ENCODE data around the gene RFC1. TPM values are rescaled to one million over a fixed set of nuclear protein-coding genes. Genes with fewer than 3 reads are reported as not detected.

Gene RFC1
- total and polyA plus RNA-seq, 2 of the 4 experiments (the other 2 are of a cell fraction) = 18.4 to 49.3 TPM

DNA sequence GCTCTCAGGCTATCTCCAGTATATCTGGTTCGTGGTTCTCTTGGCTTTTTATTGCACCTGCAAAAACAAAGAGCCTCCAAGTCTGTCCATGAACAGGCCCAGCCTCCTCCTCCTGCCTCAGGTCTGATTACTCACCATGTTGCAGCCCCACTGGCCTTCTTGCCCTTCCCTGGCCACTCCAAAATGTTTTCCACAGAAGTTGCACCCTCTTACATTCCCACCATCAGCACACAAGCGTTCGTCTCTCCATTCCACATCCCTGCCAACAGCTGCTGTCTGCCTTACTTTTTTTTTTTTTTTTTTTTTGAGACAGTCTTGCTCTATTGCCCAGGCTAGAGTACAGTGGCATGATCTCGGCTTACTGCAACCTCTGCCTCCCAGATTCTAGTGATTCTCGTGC is 86.7 kb downstream of the RFC1 start:
- H2BK15ac ChIP-seq (ENCODE audit: low read depth, low read length) = no peak overlapping the region
- no CpG with 5 or more reads among the region's 5 CpGs for WGBS, 2 experiments (ENCODE audit: extremely low coverage in 2 of 2, insufficient read length in 1 of 2)
- H3K27me3 ChIP-seq (ENCODE audit: control insufficient read depth, insufficient read depth, low read length) = no peaks in the 10 kb centered on the region
- no peak overlapping the region for H2AFZ ChIP-seq (replicated peaks; ENCODE audit: low read length, poor library complexity)
- no peaks in the 10 kb centered on the region for H3K4me1 ChIP-seq (ENCODE audit: control insufficient read depth, insufficient read depth, low read length)
- no peak overlapping the region for H3K27ac ChIP-seq (ENCODE audit: insufficient read depth, low read length)
- H3K56ac ChIP-seq (ENCODE audit: extremely low read depth, insufficient read depth, low read length) = no peak overlapping the region
- no peaks in the 10 kb centered on the region for H4K20me1 ChIP-seq (ENCODE audit: insufficient read depth, low read length)
- no peak overlapping the region for H3K4me3 ChIP-seq (ENCODE audit: insufficient read depth, low read depth, low read length)
- H3K79me1 ChIP-seq (ENCODE audit: low read depth in 1 of 2, low read length in 2 of 2) = no peaks in the 10 kb centered on the region
- no peak overlapping the region for H4K5ac ChIP-seq (ENCODE audit: low read depth, low read length)
- no peak overlapping the region for H3K23ac ChIP-seq (ENCODE audit: low read depth, low read length)
- DNase-seq = no peak
- ChIA-PET POLR2A (ENCODE audit: unreplicated experiment) (no interaction called here), CTCF (no interaction called here)
- no peak for ATAC-seq (ENCODE audit: low read depth)
- no peak overlapping the region for H2AK9ac ChIP-seq (replicated peaks; ENCODE audit: low read depth, low read length, poor library complexity)
- H3K4ac ChIP-seq (ENCODE audit: low read depth, low read length) = no peak overlapping the region
- no peak overlapping the region for H4K8ac ChIP-seq (ENCODE audit: low read depth in 2 of 2, low read length in 2 of 2)
- no peak overlapping the region for H4K91ac ChIP-seq (ENCODE audit: insufficient read depth, low read depth, low read length)
- no peak overlapping the region for H2BK120ac ChIP-seq (ENCODE audit: low read depth, low read length)
- H2BK20ac ChIP-seq (ENCODE audit: low read depth, low read length) = no peak overlapping the region
- no peak overlapping the region for H3K14ac ChIP-seq (replicated peaks; ENCODE audit: low read depth, low read length)
- no peaks in the 10 kb centered on the region for H3K9me3 ChIP-seq (ENCODE audit: control insufficient read depth, insufficient read depth, low read length)
- no peak overlapping the region for H3K9ac ChIP-seq (ENCODE audit: low read depth, low read length)
- no peak overlapping the region for H3K4me2 ChIP-seq (ENCODE audit: low read depth, low read length)
- H2AK5ac ChIP-seq (ENCODE audit: low read depth, low read length) = no peak overlapping the region
- peaks cover 11% of the 10 kb centered on the region for H3K9me1 ChIP-seq (ENCODE audit: insufficient read depth, low read length)
- dilution Hi-C loops (cut with HindIII; ENCODE audit: low sequenced_read_pairs, unreplicated experiment) = no loop called here
- H2BK5ac ChIP-seq (ENCODE audit: low read depth, low read length, poor library complexity, severe bottlenecking) = no peak overlapping the region
- no peak for TF ChIP-seq CEBPB (IDR thresholded peaks at IDR 0.05; ENCODE audit: low read depth, low read length)
- TF ChIP-seq POLR2A (IDR thresholded peaks at IDR 0.05; ENCODE audit: low read depth, low read length) = no peak
- TF ChIP-seq MAFK (IDR thresholded peaks at IDR 0.05; ENCODE audit: low read depth, low read length) = no peak
- TF ChIP-seq SMC3 (IDR thresholded peaks at IDR 0.05; ENCODE audit: low read depth, low read length) = no peak
- no peak for TF ChIP-seq CTCF (conservative IDR thresholded peaks at IDR 0.05; ENCODE audit: low read depth, low read length)
- no peak for TF ChIP-seq NFE2L2 (IDR thresholded peaks at IDR 0.05; ENCODE audit: low read depth, low read length)
- no peak for TF ChIP-seq RCOR1 (IDR thresholded peaks at IDR 0.05; ENCODE audit: insufficient replicate concordance, low read length)
- no peak for TF ChIP-seq RFX5 (IDR thresholded peaks at IDR 0.05; ENCODE audit: low read depth, low read length)
- TF ChIP-seq, protein P1, sequence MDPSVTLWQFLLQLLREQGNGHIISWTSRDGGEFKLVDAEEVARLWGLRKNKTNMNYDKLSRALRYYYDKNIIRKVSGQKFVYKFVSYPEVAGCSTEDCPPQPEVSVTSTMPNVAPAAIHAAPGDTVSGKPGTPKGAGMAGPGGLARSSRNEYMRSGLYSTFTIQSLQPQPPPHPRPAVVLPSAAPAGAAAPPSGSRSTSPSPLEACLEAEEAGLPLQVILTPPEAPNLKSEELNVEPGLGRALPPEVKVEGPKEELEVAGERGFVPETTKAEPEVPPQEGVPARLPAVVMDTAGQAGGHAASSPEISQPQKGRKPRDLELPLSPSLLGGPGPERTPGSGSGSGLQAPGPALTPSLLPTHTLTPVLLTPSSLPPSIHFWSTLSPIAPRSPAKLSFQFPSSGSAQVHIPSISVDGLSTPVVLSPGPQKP (IDR thresholded peaks at IDR 0.05; ENCODE audit: borderline replicate concordance, low read depth, low read length) = no peak
- no peak for TF ChIP-seq USF2 (IDR thresholded peaks at IDR 0.05; ENCODE audit: low read depth, low read length)
- no peak for TF ChIP-seq BHLHE40 (IDR thresholded peaks at IDR 0.05; ENCODE audit: low read depth, low read length)
- TF ChIP-seq MXI1 (IDR thresholded peaks at IDR 0.05; ENCODE audit: borderline replicate concordance, low read depth, low read length) = no peak
- no peak for TF ChIP-seq FOS (IDR thresholded peaks at IDR 0.05; ENCODE audit: low read depth, low read length)
- in situ Hi-C loops (cut with MboI; ENCODE audit: low sequenced_read_pairs) = no loop called here
- no peak overlapping the region for H3K18ac ChIP-seq (ENCODE audit: low read depth, low read length)
- no TSS peak for BruUV-seq (replicated peaks)
- peaks cover 21% of the 10 kb centered on the region for H3K36me3 ChIP-seq (ENCODE audit: control insufficient read depth, insufficient read depth, low read length)
- intact Hi-C loops (cut with micrococcal nuclease) = no loop called here

Measured in IMR-90 (cell line).